GM18519 (cell line): ENCODE results near the gene GMDS.

ENCODE experiments used
- ATAC-seq: cut with Tn5 transposase; IDR thresholded peaks from one replicate; pipeline ENCODE4 v1.9.1; 2021; ENCODE audit warnings: mild to moderate bottlenecking, moderate library complexity; ENCODE audit not compliant: unreplicated experiment, low FRiP score

The GMDS gene

DNA sequence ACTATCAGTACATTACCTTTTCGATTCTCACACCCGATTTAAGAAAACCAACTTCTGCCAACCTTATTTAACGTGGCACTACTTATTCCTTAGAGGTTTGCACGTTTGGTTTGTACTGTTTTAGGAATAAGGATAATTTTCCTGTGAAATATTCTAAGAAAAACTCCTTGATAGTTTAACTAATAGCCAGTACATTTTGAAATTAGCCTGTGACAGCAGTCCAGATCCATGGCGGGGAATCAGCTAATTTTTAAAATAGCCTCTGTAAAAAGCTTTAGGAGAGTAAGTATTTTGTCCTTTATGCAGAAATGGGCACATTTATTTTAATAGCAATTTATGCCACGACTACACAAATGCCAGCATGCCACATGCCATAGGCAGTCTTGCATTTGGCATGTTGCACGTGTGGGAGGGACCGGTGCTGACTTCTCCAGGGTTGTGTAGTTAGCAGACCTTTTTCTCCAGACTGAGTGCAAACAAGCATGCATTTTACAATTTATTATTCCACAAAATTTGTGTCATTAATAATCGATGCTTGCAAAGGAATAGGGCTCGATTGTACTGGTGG lies 629.5 kb downstream of the GMDS start:
- ATAC-seq, result no peak

DNA sequence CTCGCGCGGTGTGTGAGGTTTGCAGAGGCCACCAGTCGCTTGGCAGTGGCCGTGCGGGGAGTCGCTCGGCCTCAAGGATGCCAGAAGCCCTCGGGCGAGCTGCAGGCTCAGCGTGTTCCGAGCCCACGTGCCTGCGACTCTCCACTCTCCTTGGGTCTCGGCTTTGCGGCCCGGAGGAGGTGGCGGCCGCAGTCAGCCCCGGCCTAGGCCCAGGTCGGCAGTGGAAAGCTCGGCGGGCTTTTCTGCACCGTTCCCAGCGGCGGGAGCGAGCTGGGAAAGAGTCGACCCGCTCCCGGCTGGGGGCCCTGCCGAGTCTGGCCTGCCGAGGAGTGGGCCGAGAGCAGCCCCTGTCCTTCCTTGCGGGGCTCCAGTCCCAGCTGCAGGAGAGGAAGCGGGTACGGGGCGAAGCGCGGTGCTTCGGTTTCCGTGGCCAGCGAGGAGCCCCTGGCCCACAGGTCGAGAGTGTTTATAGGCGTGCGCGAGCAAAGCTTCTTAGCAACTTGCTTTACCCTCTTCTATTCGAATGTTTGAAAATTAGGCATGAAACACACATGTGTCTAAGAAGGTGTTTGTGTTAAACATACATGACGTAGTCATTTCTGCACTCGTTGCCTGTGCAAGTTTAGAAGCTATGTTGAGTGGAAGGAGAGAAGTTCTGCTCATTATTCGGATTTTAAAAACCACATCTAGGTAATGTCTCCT lies 630.1 kb downstream of the GMDS start:
- ATAC-seq, result no peak

DNA sequence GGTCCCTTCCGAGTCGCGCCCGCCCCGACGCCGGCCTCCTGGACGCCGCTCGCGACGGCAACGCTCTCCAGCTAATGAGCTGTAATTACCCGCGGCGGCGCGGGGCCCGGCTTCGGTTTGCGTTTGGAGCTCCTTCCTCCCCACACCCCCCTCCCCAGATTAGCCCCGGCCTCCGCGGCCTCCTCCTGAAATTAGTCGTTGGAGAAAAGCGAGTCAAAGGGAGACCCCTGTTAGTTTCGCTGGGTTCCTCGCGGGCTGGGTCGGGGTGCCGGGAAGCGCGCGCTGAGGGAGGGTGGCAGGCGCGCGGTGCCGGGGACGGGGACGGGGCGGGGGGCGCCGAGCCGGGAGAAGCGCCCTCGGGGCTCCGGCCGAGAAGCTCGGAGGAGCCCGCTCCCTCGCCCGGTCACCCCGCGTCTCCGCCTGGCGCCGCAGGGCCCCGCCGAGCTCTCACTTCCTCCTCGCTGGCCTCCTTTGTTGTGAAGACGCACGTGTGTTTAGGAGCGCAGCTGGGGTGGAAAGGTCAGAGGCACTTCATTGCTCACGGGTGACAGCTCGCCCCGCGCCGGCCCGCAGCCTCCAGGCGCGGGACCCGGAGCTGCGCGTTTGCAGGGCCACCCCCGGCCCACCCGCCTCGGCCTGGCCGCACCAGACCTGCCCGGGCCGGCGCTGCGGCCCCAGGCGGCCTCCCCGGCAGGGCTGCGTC lies 630.8 kb downstream of the GMDS start:
- no peak for ATAC-seq

DNA sequence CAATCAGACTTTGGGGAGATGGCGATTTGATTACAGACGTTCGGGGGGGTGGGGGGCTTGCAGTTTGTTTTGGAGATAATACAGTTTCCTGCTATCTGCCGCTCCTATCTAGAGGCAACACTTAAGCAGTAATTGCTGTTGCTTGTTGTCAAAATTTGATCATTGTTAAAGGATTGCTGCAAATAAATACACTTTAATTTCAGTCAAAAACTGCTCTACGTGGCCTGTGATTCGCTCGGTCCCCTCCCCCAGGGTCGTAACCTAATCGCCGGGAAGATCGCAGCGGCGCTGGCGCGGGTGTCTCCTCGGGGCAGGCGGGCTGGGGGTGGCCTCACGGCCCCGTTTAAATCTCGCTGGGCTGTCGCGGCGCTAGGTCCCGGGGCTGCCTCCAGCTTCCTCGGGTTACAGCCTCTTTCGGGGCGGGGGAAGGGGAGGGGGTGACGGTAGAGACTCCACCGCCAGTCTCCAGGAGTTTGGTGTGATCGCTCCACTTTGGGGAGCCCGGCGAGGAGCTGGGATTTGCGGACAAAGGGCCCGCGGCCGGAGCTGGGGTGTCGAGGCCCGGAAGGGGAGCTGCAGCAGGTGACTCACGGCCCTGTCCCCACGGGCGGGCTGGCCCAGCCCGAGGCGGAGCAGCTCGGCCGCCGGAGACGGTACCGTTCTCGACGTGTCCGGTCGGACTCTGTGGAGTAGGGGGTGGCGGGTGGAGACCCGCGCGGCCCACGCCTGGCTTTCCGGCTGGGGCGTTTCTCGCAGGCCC lies 631.5 kb downstream of the GMDS start:
- no peak for ATAC-seq

DNA sequence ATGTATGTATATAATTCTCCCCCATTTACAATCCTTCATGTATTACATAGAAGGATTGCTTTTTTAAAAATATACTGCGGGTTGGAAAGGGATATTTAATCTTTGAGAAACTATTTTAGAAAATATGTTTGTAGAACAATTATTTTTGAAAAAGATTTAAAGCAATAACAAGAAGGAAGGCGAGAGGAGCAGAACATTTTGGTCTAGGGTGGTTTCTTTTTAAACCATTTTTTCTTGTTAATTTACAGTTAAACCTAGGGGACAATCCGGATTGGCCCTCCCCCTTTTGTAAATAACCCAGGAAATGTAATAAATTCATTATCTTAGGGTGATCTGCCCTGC lies 632.1 kb downstream of the GMDS start:
- no peak for ATAC-seq

DNA sequence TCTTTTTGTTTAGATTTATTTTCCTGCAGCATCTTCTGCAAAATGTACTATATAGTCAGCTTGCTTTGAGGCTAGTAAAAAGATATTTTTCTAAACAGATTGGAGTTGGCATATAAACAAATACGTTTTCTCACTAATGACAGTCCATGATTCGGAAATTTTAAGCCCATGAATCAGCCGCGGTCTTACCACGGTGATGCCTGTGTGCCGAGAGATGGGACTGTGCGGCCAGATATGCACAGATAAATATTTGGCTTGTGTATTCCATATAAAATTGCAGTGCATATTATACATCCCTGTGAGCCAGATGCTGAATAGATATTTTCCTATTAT lies 632.5 kb downstream of the GMDS start:
- no peak for ATAC-seq

DNA sequence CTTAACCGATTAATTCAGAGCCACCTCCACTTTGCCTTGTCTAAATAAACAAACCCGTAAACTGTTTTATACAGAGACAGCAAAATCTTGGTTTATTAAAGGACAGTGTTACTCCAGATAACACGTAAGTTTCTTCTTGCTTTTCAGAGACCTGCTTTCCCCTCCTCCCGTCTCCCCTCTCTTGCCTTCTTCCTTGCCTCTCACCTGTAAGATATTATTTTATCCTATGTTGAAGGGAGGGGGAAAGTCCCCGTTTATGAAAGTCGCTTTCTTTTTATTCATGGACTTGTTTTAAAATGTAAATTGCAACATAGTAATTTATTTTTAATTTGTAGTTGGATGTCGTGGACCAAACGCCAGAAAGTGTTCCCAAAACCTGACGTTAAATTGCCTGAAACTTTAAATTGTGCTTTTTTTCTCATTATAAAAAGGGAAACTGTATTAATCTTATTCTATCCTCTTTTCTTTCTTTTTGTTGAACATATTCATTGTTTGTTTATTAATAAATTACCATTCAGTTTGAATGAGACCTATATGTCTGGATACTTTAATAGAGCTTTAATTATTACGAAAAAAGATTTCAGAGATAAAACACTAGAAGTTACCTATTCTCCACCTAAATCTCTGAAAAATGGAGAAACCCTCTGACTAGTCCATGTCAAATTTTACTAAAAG lies 633.0 kb downstream of the GMDS start:
- ATAC-seq, result no peak

DNA sequence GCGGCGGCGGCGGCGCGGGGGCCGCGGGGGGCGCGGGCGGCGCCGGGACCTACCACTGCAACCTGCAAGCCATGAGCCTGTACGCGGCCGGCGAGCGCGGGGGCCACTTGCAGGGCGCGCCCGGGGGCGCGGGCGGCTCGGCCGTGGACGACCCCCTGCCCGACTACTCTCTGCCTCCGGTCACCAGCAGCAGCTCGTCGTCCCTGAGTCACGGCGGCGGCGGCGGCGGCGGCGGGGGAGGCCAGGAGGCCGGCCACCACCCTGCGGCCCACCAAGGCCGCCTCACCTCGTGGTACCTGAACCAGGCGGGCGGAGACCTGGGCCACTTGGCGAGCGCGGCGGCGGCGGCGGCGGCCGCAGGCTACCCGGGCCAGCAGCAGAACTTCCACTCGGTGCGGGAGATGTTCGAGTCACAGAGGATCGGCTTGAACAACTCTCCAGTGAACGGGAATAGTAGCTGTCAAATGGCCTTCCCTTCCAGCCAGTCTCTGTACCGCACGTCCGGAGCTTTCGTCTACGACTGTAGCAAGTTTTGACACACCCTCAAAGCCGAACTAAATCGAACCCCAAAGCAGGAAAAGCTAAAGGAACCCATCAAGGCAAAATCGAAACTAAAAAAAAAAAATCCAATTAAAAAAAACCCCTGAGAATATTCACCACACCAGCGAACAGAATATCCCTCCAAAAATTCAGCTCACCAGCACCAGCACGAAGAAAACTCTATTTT lies 633.7 kb downstream of the GMDS start:
- ATAC-seq, result no peak

DNA sequence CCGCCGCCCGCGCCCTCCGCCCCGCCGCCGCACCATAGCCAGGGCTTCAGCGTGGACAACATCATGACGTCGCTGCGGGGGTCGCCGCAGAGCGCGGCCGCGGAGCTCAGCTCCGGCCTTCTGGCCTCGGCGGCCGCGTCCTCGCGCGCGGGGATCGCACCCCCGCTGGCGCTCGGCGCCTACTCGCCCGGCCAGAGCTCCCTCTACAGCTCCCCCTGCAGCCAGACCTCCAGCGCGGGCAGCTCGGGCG lies 634.2 kb downstream of the GMDS start:
- ATAC-seq, result no peak

DNA sequence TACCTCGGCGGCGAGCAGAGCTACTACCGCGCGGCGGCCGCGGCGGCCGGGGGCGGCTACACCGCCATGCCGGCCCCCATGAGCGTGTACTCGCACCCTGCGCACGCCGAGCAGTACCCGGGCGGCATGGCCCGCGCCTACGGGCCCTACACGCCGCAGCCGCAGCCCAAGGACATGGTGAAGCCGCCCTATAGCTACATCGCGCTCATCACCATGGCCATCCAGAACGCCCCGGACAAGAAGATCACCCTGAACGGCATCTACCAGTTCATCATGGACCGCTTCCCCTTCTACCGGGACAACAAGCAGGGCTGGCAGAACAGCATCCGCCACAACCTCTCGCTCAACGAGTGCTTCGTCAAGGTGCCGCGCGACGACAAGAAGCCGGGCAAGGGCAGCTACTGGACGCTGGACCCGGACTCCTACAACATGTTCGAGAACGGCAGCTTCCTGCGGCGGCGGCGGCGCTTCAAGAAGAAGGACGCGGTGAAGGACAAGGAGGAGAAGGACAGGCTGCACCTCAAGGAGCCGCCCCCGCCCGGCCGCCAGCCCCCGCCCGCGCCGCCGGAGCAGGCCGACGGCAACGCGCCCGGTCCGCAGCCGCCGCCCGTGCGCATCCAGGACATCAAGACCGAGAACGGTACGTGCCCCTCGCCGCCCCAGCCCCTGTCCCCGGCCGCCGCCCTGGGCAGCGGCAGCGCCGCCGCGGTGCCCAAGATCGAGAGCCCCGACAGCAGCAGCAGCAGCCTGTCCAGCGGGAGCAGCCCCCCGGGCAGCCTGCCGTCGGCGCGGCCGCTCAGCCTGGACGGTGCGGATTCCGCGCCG lies 634.7 kb downstream of the GMDS start:
- ATAC-seq, result no peak

DNA sequence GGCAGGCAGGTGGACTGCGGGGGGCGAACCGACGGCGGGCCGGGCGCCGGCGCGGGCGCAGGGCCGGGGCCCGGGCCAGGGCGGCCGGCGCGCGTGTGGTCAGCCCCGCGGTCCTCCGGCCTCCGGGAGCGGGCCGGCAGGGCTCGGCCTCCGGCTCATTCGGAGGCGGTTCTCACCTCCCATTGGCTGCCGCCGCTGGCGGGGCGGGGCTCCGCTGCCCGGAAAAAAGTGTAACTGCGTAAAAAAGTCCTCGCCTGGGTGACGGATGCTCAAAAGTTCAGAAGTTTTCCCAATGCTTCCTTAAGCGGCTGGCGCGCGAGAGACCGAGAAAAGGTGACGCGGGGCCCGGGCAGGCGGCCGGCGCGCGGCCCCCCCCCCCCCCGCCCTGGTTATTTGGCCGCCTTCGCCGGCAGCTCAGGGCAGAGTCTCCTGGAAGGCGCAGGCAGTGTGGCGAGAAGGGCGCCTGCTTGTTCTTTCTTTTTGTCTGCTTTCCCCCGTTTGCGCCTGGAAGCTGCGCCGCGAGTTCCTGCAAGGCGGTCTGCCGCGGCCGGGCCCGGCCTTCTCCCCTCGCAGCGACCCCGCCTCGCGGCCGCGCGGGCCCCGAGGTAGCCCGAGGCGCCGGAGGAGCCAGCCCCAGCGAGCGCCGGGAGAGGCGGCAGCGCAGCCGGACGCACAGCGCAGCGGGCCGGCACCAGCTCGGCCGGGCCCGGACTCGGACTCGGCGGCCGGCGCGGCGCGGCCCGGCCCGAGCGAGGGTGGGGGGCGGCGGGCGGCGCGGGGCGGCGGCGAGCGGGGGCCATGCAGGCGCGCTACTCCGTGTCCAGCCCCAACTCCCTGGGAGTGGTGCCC lies 635.5 kb downstream of the GMDS start, which contains the start of gene FOXC1:
Gene FOXC1, plus strand, starts transcription at position 268 of the 849 bp plus-strand sequence. Its CDS starts 531 bp downstream, at position 799.
- no peak for ATAC-seq

DNA sequence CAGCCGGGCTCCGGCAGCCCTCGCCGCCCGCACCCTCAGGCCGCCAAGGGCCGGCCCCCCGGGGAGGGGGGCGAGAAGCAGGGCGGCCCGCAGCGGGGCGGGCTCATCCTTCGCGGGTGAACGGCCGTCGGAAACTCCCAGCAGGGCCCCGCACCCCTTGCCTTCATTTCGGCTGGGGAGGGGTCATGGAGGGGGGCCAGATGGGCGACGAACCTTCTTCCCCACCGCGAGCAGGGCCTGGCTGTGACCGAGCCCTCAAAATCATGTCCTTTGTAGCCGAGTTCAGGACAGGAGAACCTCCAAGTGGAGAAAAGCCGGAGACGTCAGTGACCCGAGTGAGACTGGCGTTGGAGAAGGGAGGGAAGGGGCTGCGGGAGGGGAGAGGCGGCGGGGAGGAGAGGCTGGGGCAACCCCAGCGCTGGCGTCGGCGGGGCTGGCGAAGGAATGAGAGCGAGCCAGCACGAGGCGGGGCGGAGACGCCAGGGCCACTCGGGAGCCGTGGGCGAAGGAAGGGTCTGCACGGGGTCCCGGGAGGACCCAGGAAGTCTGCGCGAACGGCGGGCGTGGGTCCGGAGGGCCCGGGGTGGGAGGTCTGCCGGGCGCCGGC lies 636.3 kb downstream of the GMDS start:
- ATAC-seq, result no peak

DNA sequence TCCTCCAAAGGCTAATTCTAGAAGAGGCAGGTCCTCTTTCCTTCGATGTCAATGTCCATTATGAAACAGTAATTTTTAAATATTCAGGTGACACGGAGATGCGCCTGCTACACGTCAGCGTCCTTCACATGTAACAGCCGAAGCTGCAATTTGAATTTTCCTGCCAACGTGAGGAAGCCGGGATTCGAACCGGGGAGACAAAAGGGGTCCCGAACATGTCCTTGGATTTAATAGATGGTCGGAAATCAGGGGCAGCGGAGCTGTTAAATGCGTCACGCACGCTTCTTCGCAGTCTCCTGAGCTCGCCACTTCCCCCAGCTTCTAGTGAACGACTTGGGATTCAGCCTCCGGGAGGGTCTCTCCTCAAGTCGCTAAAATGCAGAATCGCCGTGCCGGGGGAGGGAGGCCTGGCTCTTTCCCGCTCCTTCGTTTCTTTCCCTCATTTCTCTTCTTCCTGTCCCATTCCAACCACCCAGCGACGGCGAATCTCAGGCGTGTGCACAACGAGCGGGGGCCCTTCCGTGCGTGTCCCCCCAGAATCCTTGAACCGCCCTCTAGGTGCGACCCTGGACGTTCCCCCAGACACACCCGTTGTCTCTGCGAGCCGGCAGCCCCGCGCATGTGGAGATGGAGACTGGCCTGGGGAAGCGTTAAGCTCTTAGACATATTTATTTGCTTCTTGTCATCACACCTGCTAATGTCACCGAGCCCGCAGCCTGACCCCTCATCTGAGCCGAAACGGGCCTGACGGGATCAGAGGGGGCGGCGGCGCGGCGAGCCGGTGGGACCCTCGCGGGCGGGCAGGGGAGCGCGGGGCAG lies 637.0 kb downstream of the GMDS start:
- no peak for ATAC-seq

DNA sequence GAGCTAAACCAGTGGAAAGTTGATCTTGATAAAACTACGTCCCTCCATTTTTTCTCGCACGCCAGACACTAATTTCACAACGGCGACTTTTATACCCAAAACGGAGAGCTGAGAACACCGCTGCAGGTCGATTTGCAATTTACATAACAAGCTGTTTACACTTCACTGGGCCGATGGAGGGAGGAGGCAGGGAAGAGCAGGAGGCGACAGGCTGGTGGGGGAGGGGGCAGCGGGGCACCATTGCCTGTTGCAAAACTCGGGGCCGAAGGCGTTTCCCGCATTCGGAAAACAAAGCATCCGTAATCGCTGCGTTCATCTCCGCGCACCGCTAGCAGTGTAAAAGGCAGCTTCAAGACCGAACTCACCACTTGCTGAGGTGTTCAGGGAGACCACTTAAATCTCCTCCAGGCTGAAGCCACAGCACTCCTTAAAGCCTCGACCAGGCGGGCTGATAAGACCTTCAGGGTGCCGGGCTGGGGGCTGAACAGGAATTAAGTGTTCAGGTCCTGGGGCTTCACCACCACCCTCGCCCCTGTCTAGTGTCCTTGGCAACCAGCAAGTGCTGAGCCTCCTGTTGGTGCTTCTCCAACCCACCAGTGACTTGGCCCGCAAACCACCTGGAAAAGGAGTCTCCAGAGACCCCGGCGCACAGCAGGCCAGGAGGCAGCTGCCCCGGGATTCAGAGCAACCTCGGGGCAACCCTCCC lies 637.7 kb downstream of the GMDS start:
- no peak for ATAC-seq

DNA sequence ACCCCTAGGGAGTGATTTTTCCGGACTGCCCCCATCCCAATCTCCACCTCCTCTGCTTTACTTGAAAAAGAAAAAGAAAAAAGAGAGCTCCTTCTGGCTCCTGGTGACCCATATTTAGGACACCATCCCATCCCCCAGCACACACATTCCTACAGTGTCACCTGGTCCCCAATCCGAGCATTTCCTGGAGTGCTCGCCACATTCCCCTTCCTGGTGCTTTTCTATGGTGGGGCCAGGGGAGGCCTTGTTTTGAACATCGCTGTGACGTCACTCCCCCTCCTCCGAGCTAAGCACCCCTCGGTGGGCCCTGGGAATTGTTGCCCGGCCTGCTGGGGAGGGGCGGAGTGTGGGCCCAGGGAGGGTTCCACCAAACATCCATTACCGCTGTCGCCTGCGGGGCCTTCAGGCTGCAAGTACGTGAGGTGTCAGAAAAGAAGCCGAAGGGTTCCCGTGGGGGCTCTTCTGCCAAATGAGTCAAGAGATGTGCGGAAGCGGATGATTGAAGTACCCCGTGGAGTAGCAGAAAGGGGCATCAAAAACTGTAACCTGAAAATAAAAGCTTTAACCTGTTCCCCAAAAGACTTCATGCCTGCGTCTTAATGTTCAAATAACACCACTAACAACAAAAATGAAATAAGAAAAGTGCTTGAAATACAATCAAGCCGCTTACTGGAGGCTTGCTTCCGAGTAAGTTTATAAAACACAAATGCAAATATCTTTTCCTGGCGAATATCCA lies 638.5 kb downstream of the GMDS start:
- no peak for ATAC-seq
